Measurements from ENCODE around the gene HYDIN.
"Not testable (repeated sequence)": the region's sequence is repeated elsewhere in the genome, so short reads cannot be mapped to it uniquely, and the experiment has no call there.

- TF ChIP-seq CTCF (conservative IDR thresholded peaks at IDR 0.05 in 1 of 2, IDR thresholded peaks at IDR 0.05 in 1 of 2; ENCODE audit: low read depth in 1 of 2, low read length in 2 of 2); EZH2 (IDR thresholded peaks at IDR 0.05; ENCODE audit: low read length, missing control alignments): not testable (repeated sequence)
Measured at GRCh38 chr16:70888208-70888607, 342.3 kb downstream of the HYDIN start.

Measured in fibroblast of lung (primary cell).